ENCODE results near the gene PANK3. TPM values are rescaled to one million over a fixed set of nuclear protein-coding genes. Genes with fewer than 3 reads are reported as not detected.
A peak's percentile ranks its signal among the peaks of the same experiment; 100 is the strongest.

Gene PANK3
- total RNA-seq = 10 to 100 TPM; 24.4 to 34.9 (median 30.9) TPM
- 10 to 100 TPM; 17.4 to 40.9 (median 21.4) TPM for polyA plus RNA-seq

DNA sequence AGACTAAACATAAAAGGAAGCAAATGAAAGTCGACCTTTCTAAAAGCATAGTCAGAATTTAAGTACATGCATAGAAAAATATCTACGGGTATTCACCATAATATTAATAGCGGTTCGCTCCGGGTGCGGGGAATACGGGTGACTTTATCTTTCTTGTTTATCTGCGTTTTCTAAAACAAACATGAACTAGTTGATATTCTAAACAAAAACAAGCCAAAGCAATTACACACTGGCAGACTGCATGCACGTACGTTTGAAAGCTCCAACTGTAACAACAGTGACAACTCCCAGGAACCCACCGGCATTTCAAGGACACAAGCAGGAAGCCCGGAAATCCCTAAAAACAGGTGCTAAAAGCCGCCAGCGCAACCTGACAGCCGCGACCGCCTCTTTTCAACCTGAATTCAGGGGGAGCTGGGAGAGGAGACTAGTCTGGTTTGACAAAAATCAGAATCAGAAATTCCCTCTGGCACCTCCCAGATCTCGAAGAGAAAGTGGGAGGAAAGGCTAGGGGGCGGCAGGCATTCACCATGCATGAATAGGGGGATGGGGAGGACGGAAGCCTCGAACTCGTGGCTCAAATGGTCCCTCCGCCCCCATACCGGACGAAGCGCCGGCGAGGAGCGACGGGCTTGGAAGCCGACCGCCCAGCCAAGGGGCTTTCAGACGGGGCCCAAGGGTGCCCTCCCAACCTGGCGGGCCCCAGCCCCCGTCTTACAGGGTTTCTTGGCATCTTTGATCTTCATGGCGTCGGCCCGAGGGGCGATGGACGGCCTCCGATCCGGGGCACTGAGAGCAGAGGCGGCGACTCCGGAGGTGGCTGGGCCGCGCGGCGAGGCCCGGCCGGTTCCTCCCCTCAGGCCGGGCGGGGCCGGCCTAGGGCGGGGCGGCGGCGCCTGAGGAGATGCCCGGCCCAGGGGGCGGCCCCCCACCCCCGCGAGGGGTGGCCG, at the start of gene PANK3:
TSS of gene PANK3 (minus strand) at position 831 of the 950 bp plus-strand sequence. CDS start at position 746, 85 bp downstream.
- Histone ChIP-seq H3K9me3 (no peaks in the 10 kb centered on the region), H3K4me3 (peak within 1 kb of the TSS; percentile 74 to 94 (median 89)), H3K27ac (peak within 1 kb of the TSS; percentile 95 to 99 (median 97)), H3K36me3 (no peaks in the 10 kb centered on the region), H3K4me1 (peaks cover 0 to 46% (median 15%) of the 10 kb centered on the region in 4 donors), H3K27me3 (no peaks in the 10 kb centered on the region)
- intact Hi-C loops (cut with DNase I) = loop anchor here (2.0 to 5.0 kb wide), 2 partner anchors 92 to 1003 kb away; partner anchors contain the start of genes RARS1 and SPDL1
- TF ChIP-seq POLR2A (IDR thresholded peaks at IDR 0.05) (peak in 1 of 2 donors; percentile 22), EP300 (IDR thresholded peaks at IDR 0.05) (no peak), POLR2AphosphoS5 (IDR thresholded peaks at IDR 0.05) (no peak)
- TF ChIP-seq, protein P1, sequence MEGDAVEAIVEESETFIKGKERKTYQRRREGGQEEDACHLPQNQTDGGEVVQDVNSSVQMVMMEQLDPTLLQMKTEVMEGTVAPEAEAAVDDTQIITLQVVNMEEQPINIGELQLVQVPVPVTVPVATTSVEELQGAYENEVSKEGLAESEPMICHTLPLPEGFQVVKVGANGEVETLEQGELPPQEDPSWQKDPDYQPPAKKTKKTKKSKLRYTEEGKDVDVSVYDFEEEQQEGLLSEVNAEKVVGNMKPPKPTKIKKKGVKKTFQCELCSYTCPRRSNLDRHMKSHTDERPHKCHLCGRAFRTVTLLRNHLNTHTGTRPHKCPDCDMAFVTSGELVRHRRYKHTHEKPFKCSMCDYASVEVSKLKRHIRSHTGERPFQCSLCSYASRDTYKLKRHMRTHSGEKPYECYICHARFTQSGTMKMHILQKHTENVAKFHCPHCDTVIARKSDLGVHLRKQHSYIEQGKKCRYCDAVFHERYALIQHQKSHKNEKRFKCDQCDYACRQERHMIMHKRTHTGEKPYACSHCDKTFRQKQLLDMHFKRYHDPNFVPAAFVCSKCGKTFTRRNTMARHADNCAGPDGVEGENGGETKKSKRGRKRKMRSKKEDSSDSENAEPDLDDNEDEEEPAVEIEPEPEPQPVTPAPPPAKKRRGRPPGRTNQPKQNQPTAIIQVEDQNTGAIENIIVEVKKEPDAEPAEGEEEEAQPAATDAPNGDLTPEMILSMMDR (IDR thresholded peaks at IDR 0.05) = no peak
- DNase-seq = peak; percentile 63
- 0 to 1% methylated on average over 63 of the region's 63 CpGs for WGBS, 2 donors

DNA sequence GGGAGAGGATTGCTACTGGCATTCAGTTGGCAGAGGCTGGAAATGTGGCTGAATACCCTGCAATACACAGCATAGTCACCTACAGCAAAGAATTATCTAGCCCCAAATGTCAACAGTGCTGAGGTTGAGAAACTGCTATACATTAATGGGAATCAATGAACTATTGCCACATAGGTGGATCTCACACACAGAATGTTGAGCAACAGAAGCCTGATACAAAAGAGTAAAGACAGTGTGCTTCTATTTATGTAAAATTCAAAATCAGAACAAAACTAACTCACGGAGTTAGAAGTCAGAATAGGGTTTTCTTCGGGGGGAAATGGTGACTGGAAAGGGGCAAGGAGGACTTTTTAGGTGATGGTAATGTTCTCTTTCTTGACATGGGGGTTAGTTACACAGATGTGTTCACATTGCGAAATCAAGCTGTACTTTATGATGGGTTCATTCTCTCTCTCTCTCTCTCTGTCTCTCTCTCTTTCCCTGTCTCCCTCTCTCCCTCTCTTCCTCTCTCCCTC, 45.7 kb upstream of the PANK3 start:
- H3K9me3 ChIP-seq = no peaks in the 10 kb centered on the region
- H3K36me3 ChIP-seq = no peaks in the 10 kb centered on the region
- no peaks in the 10 kb centered on the region for H3K4me1 ChIP-seq
- 90 to 92% methylated on average over 3 of the region's 3 CpGs for WGBS, 2 donors
- no peak for DNase-seq
- no peak overlapping the region for H3K4me3 ChIP-seq
- intact Hi-C loops (cut with DNase I) = no loop called here
- no peak overlapping the region for H3K27ac ChIP-seq
- no peak for TF ChIP-seq POLR2A (IDR thresholded peaks at IDR 0.05)
- TF ChIP-seq, protein P1 (IDR thresholded peaks at IDR 0.05) = no peak
- no peak for TF ChIP-seq POLR2AphosphoS5 (IDR thresholded peaks at IDR 0.05)
- TF ChIP-seq EP300 (IDR thresholded peaks at IDR 0.05) = no peak
- peaks cover 0 to 3% (median 0%) of the 10 kb centered on the region in 3 donors for H3K27me3 ChIP-seq

DNA sequence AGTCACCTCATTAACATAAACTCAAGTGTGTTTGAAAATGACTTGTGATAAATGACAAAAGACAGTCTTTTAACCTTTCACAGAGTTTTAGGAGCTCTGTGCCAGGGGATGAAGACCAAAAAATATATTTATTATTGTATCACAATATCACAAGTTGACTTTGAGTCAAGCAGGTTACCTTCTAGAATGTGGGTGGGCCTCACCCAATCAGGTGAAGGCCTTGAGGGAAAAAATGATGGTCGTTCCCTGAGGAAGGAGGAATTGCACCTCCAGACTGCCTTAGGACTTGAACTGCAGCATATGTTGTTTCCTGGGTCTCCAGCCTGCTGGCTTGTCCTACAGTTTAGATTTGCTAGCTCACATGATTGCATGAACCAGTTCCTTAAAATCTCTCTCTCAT, 41.6 kb upstream of the PANK3 start:
- Histone ChIP-seq H3K4me3 (no peak overlapping the region), H3K9me3 (no peaks in the 10 kb centered on the region), H3K4me1 (no peaks in the 10 kb centered on the region), H3K27ac (no peak overlapping the region), H3K36me3 (no peaks in the 10 kb centered on the region), H3K27me3 (no peaks in the 10 kb centered on the region)
- DNase-seq = no peak
- 80 to 92% methylated on average over 1 of the region's 1 CpG for WGBS, 2 donors
- intact Hi-C loops (cut with DNase I) = no loop called here
- no peak for TF ChIP-seq POLR2A (IDR thresholded peaks at IDR 0.05)
- TF ChIP-seq, protein P1 (IDR thresholded peaks at IDR 0.05) = no peak
- TF ChIP-seq POLR2AphosphoS5 (IDR thresholded peaks at IDR 0.05) = no peak
- no peak for TF ChIP-seq EP300 (IDR thresholded peaks at IDR 0.05)

DNA sequence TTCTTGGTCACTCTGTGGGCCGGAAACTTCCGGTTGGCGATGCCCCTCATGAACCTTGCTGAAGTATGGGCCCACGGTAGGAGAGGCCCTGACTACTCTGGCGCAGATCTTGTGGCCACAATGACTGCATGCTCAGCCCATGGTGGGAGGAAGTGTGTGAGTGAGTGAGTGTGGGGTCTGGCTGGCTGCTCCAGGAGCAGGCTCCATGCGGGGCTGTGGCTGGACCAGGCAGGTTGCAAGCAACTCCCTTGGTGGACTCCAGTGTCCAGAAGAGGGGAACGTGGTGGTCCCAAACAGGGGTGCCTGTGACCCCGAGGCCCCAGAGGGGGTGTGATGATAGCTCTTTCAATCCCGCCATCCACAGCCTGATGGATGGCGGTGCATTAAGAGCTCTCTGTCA, 35.5 kb upstream of the PANK3 start:
- Histone ChIP-seq H3K36me3 (no peaks in the 10 kb centered on the region), H3K4me3 (no peak overlapping the region), H3K27me3 (no peaks in the 10 kb centered on the region), H3K9me3 (no peaks in the 10 kb centered on the region), H3K27ac (no peak overlapping the region), H3K4me1 (no peaks in the 10 kb centered on the region)
- no peak for TF ChIP-seq EP300 (IDR thresholded peaks at IDR 0.05)
- no peak for TF ChIP-seq POLR2AphosphoS5 (IDR thresholded peaks at IDR 0.05)
- TF ChIP-seq, protein P1 (IDR thresholded peaks at IDR 0.05) = no peak
- TF ChIP-seq POLR2A (IDR thresholded peaks at IDR 0.05) = no peak
- DNase-seq = no peak
- intact Hi-C loops (cut with DNase I) = no loop called here
- WGBS, 2 donors = 98% methylated on average over 10 of the region's 10 CpGs

Data from sigmoid colon (tissue), 7 donors.